ENCODE results near the gene GDPD5. TPM values are rescaled to one million over a fixed set of nuclear protein-coding genes. Genes with fewer than 3 reads are reported as not detected.
A peak's percentile ranks its signal among the peaks of the same experiment; 100 is the strongest.

Gene GDPD5
- total RNA-seq, 1 donor from 2014 or later, result 36.6 TPM

DNA sequence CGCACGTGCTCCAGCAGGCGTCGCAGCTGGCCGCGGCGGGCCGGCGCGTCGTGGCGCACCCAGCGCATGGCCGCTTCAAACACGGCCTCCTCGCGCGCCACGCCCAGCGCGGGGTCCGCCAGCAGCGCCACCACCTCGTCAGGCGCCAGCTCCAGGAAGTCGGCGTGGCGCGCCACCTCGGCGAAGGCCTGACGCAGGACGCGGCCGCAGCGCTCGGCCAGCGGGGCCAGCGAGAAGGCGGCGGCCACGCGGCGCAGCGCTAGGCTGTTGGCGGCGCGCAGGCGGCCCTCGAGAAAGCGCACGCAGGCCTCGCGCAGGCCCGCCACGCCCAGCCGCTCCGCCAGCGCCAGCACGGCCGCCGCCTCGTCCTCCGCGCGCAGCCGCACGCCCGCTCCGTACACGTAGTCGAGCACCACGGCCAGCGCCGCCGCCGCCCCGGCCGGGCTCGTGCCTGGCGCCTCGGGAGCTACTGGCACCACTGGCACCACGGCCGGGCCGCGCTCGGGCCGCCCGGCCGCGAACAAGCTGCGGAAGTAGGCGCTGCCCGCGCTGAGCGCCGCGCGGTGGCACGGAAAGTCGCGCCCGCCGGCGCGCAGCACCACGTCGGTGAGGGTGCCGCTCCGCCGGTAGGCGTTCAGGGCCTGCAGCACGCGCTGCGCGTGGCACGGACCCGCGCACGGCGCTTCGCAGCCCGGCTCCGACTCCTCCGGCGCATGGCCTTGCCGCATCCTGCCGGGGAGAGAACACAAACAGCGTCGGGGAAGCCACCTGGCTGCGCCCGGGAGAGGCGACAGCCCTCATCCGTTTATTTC, 95.6 kb downstream of the GDPD5 start:
- no peaks in the 10 kb centered on the region for H3K9me3 ChIP-seq
- no peaks in the 10 kb centered on the region for H3K36me3 ChIP-seq
- TF ChIP-seq, protein P1, sequence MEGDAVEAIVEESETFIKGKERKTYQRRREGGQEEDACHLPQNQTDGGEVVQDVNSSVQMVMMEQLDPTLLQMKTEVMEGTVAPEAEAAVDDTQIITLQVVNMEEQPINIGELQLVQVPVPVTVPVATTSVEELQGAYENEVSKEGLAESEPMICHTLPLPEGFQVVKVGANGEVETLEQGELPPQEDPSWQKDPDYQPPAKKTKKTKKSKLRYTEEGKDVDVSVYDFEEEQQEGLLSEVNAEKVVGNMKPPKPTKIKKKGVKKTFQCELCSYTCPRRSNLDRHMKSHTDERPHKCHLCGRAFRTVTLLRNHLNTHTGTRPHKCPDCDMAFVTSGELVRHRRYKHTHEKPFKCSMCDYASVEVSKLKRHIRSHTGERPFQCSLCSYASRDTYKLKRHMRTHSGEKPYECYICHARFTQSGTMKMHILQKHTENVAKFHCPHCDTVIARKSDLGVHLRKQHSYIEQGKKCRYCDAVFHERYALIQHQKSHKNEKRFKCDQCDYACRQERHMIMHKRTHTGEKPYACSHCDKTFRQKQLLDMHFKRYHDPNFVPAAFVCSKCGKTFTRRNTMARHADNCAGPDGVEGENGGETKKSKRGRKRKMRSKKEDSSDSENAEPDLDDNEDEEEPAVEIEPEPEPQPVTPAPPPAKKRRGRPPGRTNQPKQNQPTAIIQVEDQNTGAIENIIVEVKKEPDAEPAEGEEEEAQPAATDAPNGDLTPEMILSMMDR (IDR thresholded peaks at IDR 0.05), result no peak
- no peak for TF ChIP-seq POLR2A (IDR thresholded peaks at IDR 0.05)
- TF ChIP-seq POLR2AphosphoS5 (IDR thresholded peaks at IDR 0.05; ENCODE audit: insufficient read depth in 1 of 2, low read depth in 1 of 2), result no peak
- peak overlapping the region; percentile 35 to 55 for H3K4me3 ChIP-seq
- peaks cover 9% of the 10 kb centered on the region for H3K4me1 ChIP-seq
- H3K27ac ChIP-seq, result no peak overlapping the region
- no peaks in the 10 kb centered on the region for H3K27me3 ChIP-seq
- intact Hi-C loops (cut with DNase I), result no loop called here
- no peak for DNase-seq (ENCODE audit: extremely low spot score in 2 of 2)

DNA sequence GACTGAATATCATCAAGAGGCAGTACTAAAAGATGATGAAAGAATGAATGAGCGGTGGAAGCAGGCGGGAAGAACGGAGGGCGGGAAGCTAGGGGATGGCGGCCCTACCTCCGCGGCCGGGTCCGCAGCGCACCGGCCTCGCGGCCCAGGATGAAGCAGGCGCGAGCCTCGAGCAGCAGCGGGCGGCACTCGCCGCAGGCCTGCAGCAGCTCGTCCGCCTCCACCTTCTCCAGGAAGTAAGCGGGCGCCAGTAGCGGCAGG, 96.2 kb downstream of the GDPD5 start:
- Histone ChIP-seq H3K4me3 (peak overlapping the region in 1 of 2 donors; percentile 55), H3K27ac (no peak overlapping the region), H3K4me1 (peaks cover 9% of the 10 kb centered on the region), H3K9me3 (no peaks in the 10 kb centered on the region), H3K27me3 (no peaks in the 10 kb centered on the region), H3K36me3 (no peaks in the 10 kb centered on the region)
- TF ChIP-seq POLR2AphosphoS5 (IDR thresholded peaks at IDR 0.05; ENCODE audit: insufficient read depth in 1 of 2, low read depth in 1 of 2) (no peak), POLR2A (IDR thresholded peaks at IDR 0.05) (no peak)
- TF ChIP-seq, protein P1 (IDR thresholded peaks at IDR 0.05), result no peak
- intact Hi-C loops (cut with DNase I), result no loop called here
- DNase-seq (ENCODE audit: extremely low spot score in 2 of 2), result no peak

GRCh38 chr11:75428989-75429640, 96.6 kb downstream of the GDPD5 start:
- Histone ChIP-seq H3K36me3 (no peaks in the 10 kb centered on the region), H3K27me3 (no peaks in the 10 kb centered on the region), H3K4me3 (peak overlapping the region in 1 of 2 donors; percentile 55), H3K4me1 (peaks cover 9% of the 10 kb centered on the region), H3K27ac (no peak overlapping the region), H3K9me3 (no peaks in the 10 kb centered on the region)
- intact Hi-C loops (cut with DNase I), result no loop called here
- DNase-seq (ENCODE audit: extremely low spot score in 2 of 2), result no peak
- TF ChIP-seq POLR2A (IDR thresholded peaks at IDR 0.05) (no peak), POLR2AphosphoS5 (IDR thresholded peaks at IDR 0.05; ENCODE audit: insufficient read depth in 1 of 2, low read depth in 1 of 2) (no peak)
- TF ChIP-seq, protein P1 (IDR thresholded peaks at IDR 0.05), result no peak

GRCh38 chr11:75428281-75428724, 97.4 kb downstream of the GDPD5 start:
- intact Hi-C loops (cut with DNase I), result no loop called here
- peak in 1 of 2 donors; percentile 45 for TF ChIP-seq POLR2AphosphoS5 (IDR thresholded peaks at IDR 0.05; ENCODE audit: insufficient read depth in 1 of 2, low read depth in 1 of 2)
- TF ChIP-seq POLR2A (IDR thresholded peaks at IDR 0.05), result no peak
- TF ChIP-seq, protein P1 (IDR thresholded peaks at IDR 0.05), result no peak
- Histone ChIP-seq H3K4me3 (peak overlapping the region; percentile 10 to 29), H3K36me3 (no peaks in the 10 kb centered on the region), H3K27me3 (no peaks in the 10 kb centered on the region), H3K27ac (no peak overlapping the region), H3K9me3 (no peaks in the 10 kb centered on the region), H3K4me1 (peaks cover 9% of the 10 kb centered on the region)
- DNase-seq (ENCODE audit: extremely low spot score in 2 of 2), result no peak

DNA sequence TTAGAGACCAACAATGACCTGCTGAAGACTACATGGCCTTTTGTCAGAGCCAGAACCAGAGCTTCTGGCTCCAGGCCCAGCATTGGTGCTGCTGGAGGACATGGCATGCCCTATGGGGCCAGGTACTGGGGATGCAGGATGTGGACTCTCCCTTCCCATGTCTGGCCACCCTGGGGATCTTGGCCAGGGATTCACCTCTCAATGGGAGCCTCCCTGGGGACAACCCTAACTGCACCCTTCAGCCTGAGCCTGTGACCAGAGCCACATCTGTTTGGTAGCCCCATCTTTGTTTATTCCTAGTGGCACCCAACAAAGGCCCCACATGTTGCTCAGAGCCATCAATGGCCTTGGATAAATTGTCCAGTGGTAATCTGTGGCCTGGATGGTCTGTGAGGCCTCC, 98.6 kb downstream of the GDPD5 start:
- no peak for TF ChIP-seq POLR2AphosphoS5 (IDR thresholded peaks at IDR 0.05; ENCODE audit: insufficient read depth in 1 of 2, low read depth in 1 of 2)
- no peak for TF ChIP-seq POLR2A (IDR thresholded peaks at IDR 0.05)
- TF ChIP-seq, protein P1 (IDR thresholded peaks at IDR 0.05), result no peak
- Histone ChIP-seq H3K4me3 (no peak overlapping the region), H3K36me3 (no peaks in the 10 kb centered on the region), H3K27ac (no peak overlapping the region), H3K4me1 (peaks cover 9% of the 10 kb centered on the region), H3K27me3 (no peaks in the 10 kb centered on the region), H3K9me3 (no peaks in the 10 kb centered on the region)
- no peak for DNase-seq (ENCODE audit: extremely low spot score in 2 of 2)
- intact Hi-C loops (cut with DNase I), result no loop called here

Measured in vagina (tissue), 2 donors.